Hepatocyte (in vitro differentiated cells): ENCODE data around the gene PROSER2. TPM values are rescaled to one million over a fixed set of nuclear protein-coding genes. Genes with fewer than 3 reads are reported as not detected.
"Not testable (repeated sequence)": the region's sequence is repeated elsewhere in the genome, so short reads cannot be mapped to it uniquely, and the experiment has no call there.

Experiments
- DNase-seq: peaks from one replicate; pipeline ENCODE4 v3.0.0-alpha.2; 2016; ENCODE audit warnings: low spot score
- H2AFZ ChIP-seq: fragments of 200-600 bp; sonication (generic); 2 replicates; pipeline ENCODE4 v1.6.0; 2016; ENCODE audit warnings: antibody characterized with exemption, mild to moderate bottlenecking
- H3K27ac ChIP-seq: fragments of 200-600 bp; sonication (generic); 2 replicates; pipeline ENCODE4 v1.5.1; 2016; ENCODE audit warnings: mild to moderate bottlenecking
- H3K27me3 ChIP-seq: fragments of 200-600 bp; sonication (generic); 2 replicates; pipeline ENCODE4 v1.6.1; 2016
- H3K36me3 ChIP-seq: fragments of 200-600 bp; sonication (generic); replicated peaks from 2 replicates; pipeline ENCODE4 v1.5.1; 2016; ENCODE audit warnings: low read depth; ENCODE audit not compliant: insufficient read depth
- H3K4me1 ChIP-seq: fragments of 200-600 bp; sonication (generic); 2 replicates; pipeline ENCODE4 v1.5.1; 2016; ENCODE audit warnings: mild to moderate bottlenecking, moderate library complexity; ENCODE audit not compliant: insufficient read depth
- H3K4me2 ChIP-seq: fragments of 200-600 bp; sonication (generic); 2 replicates; pipeline ENCODE4 v1.6.0; 2016
- H3K4me3 ChIP-seq: fragments of 200-600 bp; sonication (generic); 2 replicates; pipeline ENCODE4 v1.5.1; 2016; ENCODE audit warnings: mild to moderate bottlenecking
- H3K79me2 ChIP-seq: fragments of 200-600 bp; sonication (generic); 2 replicates; pipeline ENCODE4 v1.6.0; 2017; ENCODE audit warnings: mild to moderate bottlenecking
- H3K9me2 ChIP-seq: fragments of 200-600 bp; sonication (generic); replicated peaks from 2 replicates; pipeline ENCODE4 v1.6.0; 2017; ENCODE audit warnings: mild to moderate bottlenecking; ENCODE audit not compliant: insufficient read depth
- H3K9me3 ChIP-seq: fragments of 200-600 bp; sonication (generic); 2 replicates; pipeline ENCODE4 v1.5.1; 2016; ENCODE audit warnings: low read depth, mild to moderate bottlenecking
- H4K20me1 ChIP-seq: fragments of 200-600 bp; sonication (generic); 2 replicates; pipeline ENCODE4 v1.6.0; 2016; ENCODE audit warnings: mild to moderate bottlenecking; ENCODE audit not compliant: insufficient read depth, poor library complexity, severe bottlenecking
- CTCF ChIP-seq: fragments of 200-600 bp; sonication (generic); IDR thresholded peaks from 2 replicates; pipeline ENCODE4 v1.5.1; 2016; ENCODE audit warnings: antibody characterized with exemption, mild to moderate bottlenecking; ENCODE audit not compliant: poor library complexity
- EZH2 ChIP-seq: fragments of 200-600 bp; sonication (generic); IDR thresholded peaks from 2 replicates; pipeline ENCODE4 v1.6.1; 2016; ENCODE audit warnings: antibody characterized with exemption, mild to moderate bottlenecking, borderline replicate concordance
- EZH2phosphoT487 ChIP-seq: fragments of 200-600 bp; sonication (generic); IDR thresholded peaks from one replicate; pipeline ENCODE4 v1.6.1; 2018; ENCODE audit warnings: antibody characterized with exemption, mild to moderate bottlenecking, low read depth, moderate library complexity; ENCODE audit not compliant: unreplicated experiment, severe bottlenecking
- WGBS: methylation state at CpG from one replicate; pipeline ENCODE4 v1.1.6; 2016; ENCODE audit warnings: low lambda C conversion rate; ENCODE audit errors: missing lambda C conversion rate; 5-methylcytosine and 5-hydroxymethylcytosine counted together
- polyA plus RNA-seq: library from polyadenylated mRNA; unstranded; fragments of >200 nt; fragmentation: Nextera tagmentation; extraction: Ambion mirVana; gene quantifications from 2 replicates; pipeline ENCODE4 v1.2.1, GENCODE V29; 2016
- total RNA-seq: library from RNA; depleted of rRNA; stranded (reverse); fragments of >200 nt; gene quantifications from 2 replicates; pipeline ENCODE4 v1.2.3, GENCODE V29; 2014

PROSER2 gene
- total and polyA plus RNA-seq, 2 experiments from 2014 or later, result 13.3 to 39.9 TPM

GRCh38 chr10:11846542-11846941, 23.4 kb downstream of the PROSER2 start:
- H3K27me3 ChIP-seq, result no peaks in the 10 kb centered on the region
- no peak overlapping the region for H3K4me2 ChIP-seq
- TF ChIP-seq EZH2phosphoT487, result no peak
- no peak for TF ChIP-seq EZH2
- no peak for TF ChIP-seq CTCF
- H3K79me2 ChIP-seq, result peaks cover 52% of the 10 kb centered on the region
- DNase-seq, result no peak
- H3K4me1 ChIP-seq, result no peaks in the 10 kb centered on the region
- H4K20me1 ChIP-seq, result no peaks in the 10 kb centered on the region
- H3K9me2 ChIP-seq, result no peaks in the 10 kb centered on the region
- no peak overlapping the region for H2AFZ ChIP-seq
- WGBS, result 74% methylated on average over 8 of the region's 8 CpGs
- no peak overlapping the region for H3K4me3 ChIP-seq
- H3K36me3 ChIP-seq, result no peaks in the 10 kb centered on the region
- H3K9me3 ChIP-seq, result no peaks in the 10 kb centered on the region
- no peak overlapping the region for H3K27ac ChIP-seq

- peaks cover 32% of the 10 kb centered on the region for H3K79me2 ChIP-seq
- no peaks in the 10 kb centered on the region for H3K27me3 ChIP-seq
- no peak overlapping the region for H2AFZ ChIP-seq
- no peak overlapping the region for H3K4me3 ChIP-seq
- 93% methylated on average over 1 of the region's 1 CpG for WGBS
- DNase-seq, result no peak
- TF ChIP-seq CTCF, result no peak
- no peak for TF ChIP-seq EZH2
- no peak for TF ChIP-seq EZH2phosphoT487
- H3K9me2 ChIP-seq, result no peaks in the 10 kb centered on the region
- H4K20me1 ChIP-seq, result no peaks in the 10 kb centered on the region
- no peak overlapping the region for H3K27ac ChIP-seq
- H3K4me1 ChIP-seq, result no peaks in the 10 kb centered on the region
- H3K9me3 ChIP-seq, result no peaks in the 10 kb centered on the region
- no peaks in the 10 kb centered on the region for H3K36me3 ChIP-seq
- no peak overlapping the region for H3K4me2 ChIP-seq
Observed at GRCh38 chr10:11849277-11849676, 26.1 kb downstream of the PROSER2 start.

- 87% methylated on average over 8 of the region's 8 CpGs for WGBS
- no peaks in the 10 kb centered on the region for H3K36me3 ChIP-seq
- no peaks in the 10 kb centered on the region for H3K9me2 ChIP-seq
- H3K4me1 ChIP-seq, result no peaks in the 10 kb centered on the region
- H3K9me3 ChIP-seq, result no peaks in the 10 kb centered on the region
- H2AFZ ChIP-seq, result no peak overlapping the region
- H3K4me2 ChIP-seq, result no peak overlapping the region
- DNase-seq, result no peak
- no peaks in the 10 kb centered on the region for H3K27me3 ChIP-seq
- H3K4me3 ChIP-seq, result no peak overlapping the region
- no peak overlapping the region for H3K27ac ChIP-seq
- no peaks in the 10 kb centered on the region for H4K20me1 ChIP-seq
- TF ChIP-seq CTCF (no peak), EZH2 (no peak), EZH2phosphoT487 (no peak)
- peaks cover 27% of the 10 kb centered on the region for H3K79me2 ChIP-seq
Observed at GRCh38 chr10:11849911-11850310, 26.8 kb downstream of the PROSER2 start.

GRCh38 chr10:11851910-11852309, 28.8 kb downstream of the PROSER2 start:
- Histone ChIP-seq H3K79me2 (peaks cover 15% of the 10 kb centered on the region), H3K36me3 (no peaks in the 10 kb centered on the region), H3K4me1 (no peaks in the 10 kb centered on the region), H3K4me3 (no peak overlapping the region), H3K4me2 (no peak overlapping the region), H3K9me3 (no peaks in the 10 kb centered on the region), H2AFZ (no peak overlapping the region), H3K27me3 (no peaks in the 10 kb centered on the region), H3K27ac (no peak overlapping the region), H4K20me1 (no peaks in the 10 kb centered on the region), H3K9me2 (no peaks in the 10 kb centered on the region)
- WGBS, result 94% methylated on average over 13 of the region's 13 CpGs
- no peak for DNase-seq
- TF ChIP-seq EZH2, result no peak
- no peak for TF ChIP-seq CTCF
- TF ChIP-seq EZH2phosphoT487, result no peak

- not testable (repeated sequence) for H3K9me3 ChIP-seq, H4K20me1 ChIP-seq, H3K4me3 ChIP-seq, H3K27ac ChIP-seq, H3K36me3 ChIP-seq, H3K9me2 ChIP-seq, DNase-seq, H2AFZ ChIP-seq, H3K27me3 ChIP-seq, H3K4me2 ChIP-seq, H3K4me1 ChIP-seq
- 97% methylated on average over 13 of the region's 13 CpGs for WGBS
- H3K79me2 ChIP-seq, result peaks cover 11% of the 10 kb centered on the region
Observed at GRCh38 chr10:11852637-11853036, 29.5 kb downstream of the PROSER2 start.
